T-helper 17 cell (primary cell): ENCODE data around the gene STAT3. TPM values are rescaled to one million over a fixed set of nuclear protein-coding genes. Genes with fewer than 3 reads are reported as not detected.
A peak's percentile ranks its signal among the peaks of the same experiment; 100 is the strongest.
"Not testable (repeated sequence)": the region's sequence is repeated elsewhere in the genome, so short reads cannot be mapped to it uniquely, and the experiment has no call there.

ENCODE experiments used
- ATAC-seq: fragments of 150-1000 bp; cut with Tn5 transposase; 2 replicates; pipeline ENCODE4 v1.10.0; 2021; ENCODE audit warnings: mild to moderate bottlenecking, moderate library complexity
- DNase-seq, 3 donors: peaks; one replicate each; pipeline versions ENCODE4 v3.0.0 to v3.0.0-alpha.2; 2020 to 2021
- H3K9me3 ChIP-seq: one replicate; pipeline ENCODE4 v1.7.0; 2013; ENCODE audit warnings: low read length, mild to moderate bottlenecking; ENCODE audit not compliant: control insufficient read depth, poor library complexity, severe bottlenecking
- H3K27ac Mint-ChIP-seq: one replicate; pipeline ENCODE4 v1.8.0; 2022; ENCODE audit warnings: mild to moderate bottlenecking, moderate library complexity, mixed read lengths
- H3K27me3 Mint-ChIP-seq: one replicate; pipeline ENCODE4 v1.8.0; 2022; ENCODE audit warnings: mixed read lengths
- H3K36me3 Mint-ChIP-seq: one replicate; pipeline ENCODE4 v1.8.0; 2022; ENCODE audit warnings: low read depth, mixed read lengths
- H3K4me1 Mint-ChIP-seq: one replicate; pipeline ENCODE4 v1.8.0; 2022; ENCODE audit warnings: mild to moderate bottlenecking, mixed read lengths
- H3K4me3 Mint-ChIP-seq: one replicate; pipeline ENCODE4 v1.8.0; 2022; ENCODE audit warnings: mild to moderate bottlenecking, moderate library complexity, mixed read lengths
- total RNA-seq, 4 donors: library from RNA in 2 of 4; stranded (reverse) in 2 of 4; gene quantifications; one replicate each; pipeline ENCODE4 v1.2.3 and lab custom pipeline; 2022 to 2026

Gene STAT3
- total RNA-seq, 2 donors from 2014 or later = 203 to 221 TPM

DNA sequence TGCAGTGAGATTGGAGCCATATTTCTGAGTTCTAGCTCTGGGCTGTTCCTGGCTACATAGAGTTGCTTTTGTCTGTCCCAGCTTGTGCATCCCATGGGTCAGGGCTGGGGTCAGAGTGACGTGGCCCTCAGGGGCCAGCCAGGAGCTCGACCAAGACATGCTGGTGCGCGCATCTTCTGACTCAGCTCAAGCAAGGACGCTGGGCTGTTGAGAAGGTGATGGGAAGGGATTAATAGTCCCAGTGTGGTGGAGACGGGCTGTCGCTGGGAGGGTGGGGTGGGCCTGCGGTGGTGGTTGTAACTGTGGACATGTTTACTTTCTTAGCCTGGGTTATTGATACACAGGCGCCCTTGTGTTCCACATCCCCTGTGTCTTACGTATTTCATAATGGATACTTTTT, 90.5 kb downstream of the STAT3 start:
- not testable (repeated sequence) for ATAC-seq

DNA sequence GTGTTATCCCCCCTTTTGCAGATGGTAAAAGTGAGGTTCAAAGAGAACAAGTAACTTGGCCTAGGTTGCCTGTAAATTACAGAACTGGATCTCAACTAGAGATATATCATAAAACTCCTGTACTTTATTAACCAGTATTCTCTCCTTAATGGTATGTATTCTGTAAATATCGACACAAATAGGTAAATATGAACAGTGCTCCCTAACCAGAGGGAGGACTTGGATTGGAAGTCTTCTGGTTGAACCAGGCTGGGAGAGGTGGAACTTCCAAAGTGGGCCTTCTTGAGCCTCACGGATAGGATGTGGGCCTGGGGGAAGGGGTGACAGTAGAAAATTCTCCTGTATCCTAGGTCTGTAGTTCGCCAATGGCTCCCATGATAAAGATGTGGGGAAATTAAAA, 92.2 kb downstream of the STAT3 start:
- no peak overlapping the region for H3K4me3 Mint-ChIP-seq
- ATAC-seq (no peak), DNase-seq (no peak)
- no peaks in the 10 kb centered on the region for H3K9me3 ChIP-seq
- H3K27me3 Mint-ChIP-seq = no peaks in the 10 kb centered on the region
- peaks cover 14% of the 10 kb centered on the region for H3K36me3 Mint-ChIP-seq
- no peak overlapping the region for H3K27ac Mint-ChIP-seq
- peaks cover 17% of the 10 kb centered on the region for H3K4me1 Mint-ChIP-seq

More for the DNA sequence above, 90.5 kb downstream of the STAT3 start:
- H3K4me3 Mint-ChIP-seq, H3K27me3 Mint-ChIP-seq, H3K4me1 Mint-ChIP-seq, DNase-seq, H3K9me3 ChIP-seq, H3K27ac Mint-ChIP-seq: not testable (repeated sequence)
- peaks cover 18% of the 10 kb centered on the region for H3K36me3 Mint-ChIP-seq

DNA sequence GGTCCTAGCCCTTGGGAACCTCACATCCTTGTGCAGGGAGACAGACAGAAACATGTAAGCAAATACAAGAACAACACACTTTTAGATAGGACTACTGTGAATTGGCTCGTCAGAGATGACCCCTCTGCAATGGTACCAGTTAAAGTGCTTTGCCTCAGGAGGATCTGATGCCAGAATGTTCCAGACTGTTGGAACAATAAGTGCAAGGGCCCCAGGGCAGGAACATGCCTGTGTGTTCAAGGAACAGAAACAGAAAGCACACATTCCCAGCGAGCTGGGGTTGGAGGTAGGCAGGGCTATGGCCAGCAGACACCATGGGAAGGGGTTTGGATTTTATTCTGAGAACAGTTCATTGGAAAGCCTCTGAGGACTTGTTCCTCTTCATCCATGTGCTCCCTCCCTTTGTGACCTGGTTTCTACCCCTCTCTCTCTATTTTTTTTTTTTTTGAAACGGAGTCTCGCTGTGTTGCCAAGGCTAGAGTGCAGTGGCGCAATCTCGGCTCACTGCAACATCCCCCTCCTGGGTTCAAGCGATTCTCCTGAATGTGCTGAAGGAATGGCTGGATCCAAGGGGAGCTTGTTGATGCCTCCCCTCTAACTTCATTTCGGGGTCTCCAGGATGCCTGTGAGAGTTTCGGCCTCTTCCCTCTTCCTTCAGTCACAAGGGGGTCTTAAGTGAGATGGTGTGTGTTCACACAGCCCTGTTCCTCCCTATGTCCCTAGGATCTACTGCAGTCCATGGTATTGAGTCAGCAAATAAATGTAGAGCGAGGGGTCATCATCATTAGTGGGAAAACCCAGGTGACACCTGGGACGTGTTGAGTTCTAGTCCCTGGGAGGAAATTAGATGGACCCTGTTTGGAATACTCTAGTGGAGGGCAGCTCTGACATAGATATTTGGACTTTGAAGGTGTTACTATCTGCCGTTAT, 93.5 kb downstream of the STAT3 start:
- Mint-ChIP-seq H3K4me1 (peaks cover 23% of the 10 kb centered on the region), H3K36me3 (peaks cover 17% of the 10 kb centered on the region), H3K4me3 (no peak overlapping the region), H3K27me3 (no peaks in the 10 kb centered on the region), H3K27ac (peak overlapping the region; percentile 4)
- DNase-seq (no peak), ATAC-seq (no peak)
- H3K9me3 ChIP-seq = no peaks in the 10 kb centered on the region

DNA sequence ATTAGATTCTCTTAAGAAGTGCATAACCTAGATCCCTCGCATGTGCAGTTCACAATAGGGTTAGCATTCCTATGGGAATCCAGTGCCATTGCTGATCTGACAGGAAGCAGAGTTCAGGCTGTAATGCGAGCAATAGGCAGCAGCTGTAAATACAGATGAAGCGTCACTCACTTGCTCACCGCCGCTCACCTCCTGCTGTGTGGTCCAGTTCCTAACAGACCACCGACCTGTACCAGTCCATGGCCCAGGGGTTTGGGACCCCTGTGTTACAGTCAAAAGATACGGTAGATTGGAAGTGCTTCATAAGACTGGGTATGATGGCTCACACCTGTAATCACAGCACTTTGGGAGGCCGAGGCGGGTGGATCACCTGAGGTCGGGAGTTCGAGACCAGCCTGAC, 97.1 kb downstream of the STAT3 start:
- Mint-ChIP-seq H3K4me3 (no peak overlapping the region), H3K27ac (no peak overlapping the region), H3K36me3 (peaks cover 14% of the 10 kb centered on the region), H3K4me1 (peaks cover 41% of the 10 kb centered on the region), H3K27me3 (no peaks in the 10 kb centered on the region)
- DNase-seq (no peak), ATAC-seq (no peak)
- no peaks in the 10 kb centered on the region for H3K9me3 ChIP-seq

DNA sequence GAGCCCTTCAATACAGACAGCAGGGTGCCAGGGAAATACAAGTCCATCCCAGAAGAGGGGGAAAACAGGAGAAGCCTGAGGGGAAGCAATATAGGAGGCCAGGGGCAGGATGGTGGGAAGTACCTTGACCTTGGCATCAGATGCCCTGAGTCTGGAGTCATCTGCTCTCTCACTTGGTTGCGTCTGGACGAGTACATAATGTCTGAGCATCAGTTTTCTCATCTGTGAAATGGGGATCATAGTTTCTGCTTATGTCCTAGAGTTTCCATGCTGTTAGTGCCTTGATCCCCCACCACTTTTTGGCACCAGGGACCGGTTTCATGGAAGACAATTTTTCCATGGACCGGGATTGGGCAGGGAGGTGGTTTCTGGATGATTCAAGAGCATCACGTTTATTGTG, 97.7 kb downstream of the STAT3 start:
- peak overlapping the region; percentile 96 for H3K4me3 Mint-ChIP-seq
- no peak for DNase-seq

DNA sequence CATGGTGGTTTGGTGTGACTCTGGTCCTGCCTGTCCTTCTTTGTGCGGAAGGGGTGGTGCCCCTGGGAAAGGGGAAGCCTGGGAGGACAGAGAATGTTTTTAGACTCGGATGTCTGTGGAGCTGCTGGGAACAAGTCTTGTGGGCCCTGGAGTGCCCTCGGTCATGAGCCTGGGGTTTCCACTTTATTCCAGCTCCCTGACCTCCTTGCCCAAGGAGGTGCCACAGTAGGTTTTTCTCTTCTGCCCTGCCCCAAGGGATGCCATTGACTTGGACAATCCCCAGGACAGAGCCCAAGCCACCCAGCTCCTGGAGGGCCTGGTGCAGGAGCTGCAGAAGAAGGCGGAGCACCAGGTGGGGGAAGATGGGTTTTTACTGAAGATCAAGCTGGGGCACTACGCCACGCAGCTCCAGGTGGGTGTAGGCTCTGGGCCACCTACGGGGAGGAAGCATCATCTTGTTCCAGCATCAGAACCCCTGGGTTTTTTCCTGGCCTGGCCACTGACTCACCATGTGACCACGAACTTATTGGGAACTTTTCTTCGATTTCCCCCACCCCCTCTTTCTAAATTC, 98.5 kb downstream of the STAT3 start:
- Mint-ChIP-seq H3K4me1 (peaks cover 42% of the 10 kb centered on the region), H3K36me3 (peaks cover 10% of the 10 kb centered on the region), H3K4me3 (peak overlapping the region; percentile 96), H3K27me3 (no peaks in the 10 kb centered on the region), H3K27ac (peak overlapping the region; percentile 92)
- DNase-seq (peak in 1 of 3 donors; percentile 37), ATAC-seq (peak; percentile 13)
- no peaks in the 10 kb centered on the region for H3K9me3 ChIP-seq

More for the DNA sequence above, 97.7 kb downstream of the STAT3 start:
- Mint-ChIP-seq H3K4me1 (peaks cover 44% of the 10 kb centered on the region), H3K27me3 (no peaks in the 10 kb centered on the region), H3K36me3 (peaks cover 14% of the 10 kb centered on the region), H3K27ac (peak overlapping the region; percentile 92)
- no peak for ATAC-seq
- no peaks in the 10 kb centered on the region for H3K9me3 ChIP-seq

DNA sequence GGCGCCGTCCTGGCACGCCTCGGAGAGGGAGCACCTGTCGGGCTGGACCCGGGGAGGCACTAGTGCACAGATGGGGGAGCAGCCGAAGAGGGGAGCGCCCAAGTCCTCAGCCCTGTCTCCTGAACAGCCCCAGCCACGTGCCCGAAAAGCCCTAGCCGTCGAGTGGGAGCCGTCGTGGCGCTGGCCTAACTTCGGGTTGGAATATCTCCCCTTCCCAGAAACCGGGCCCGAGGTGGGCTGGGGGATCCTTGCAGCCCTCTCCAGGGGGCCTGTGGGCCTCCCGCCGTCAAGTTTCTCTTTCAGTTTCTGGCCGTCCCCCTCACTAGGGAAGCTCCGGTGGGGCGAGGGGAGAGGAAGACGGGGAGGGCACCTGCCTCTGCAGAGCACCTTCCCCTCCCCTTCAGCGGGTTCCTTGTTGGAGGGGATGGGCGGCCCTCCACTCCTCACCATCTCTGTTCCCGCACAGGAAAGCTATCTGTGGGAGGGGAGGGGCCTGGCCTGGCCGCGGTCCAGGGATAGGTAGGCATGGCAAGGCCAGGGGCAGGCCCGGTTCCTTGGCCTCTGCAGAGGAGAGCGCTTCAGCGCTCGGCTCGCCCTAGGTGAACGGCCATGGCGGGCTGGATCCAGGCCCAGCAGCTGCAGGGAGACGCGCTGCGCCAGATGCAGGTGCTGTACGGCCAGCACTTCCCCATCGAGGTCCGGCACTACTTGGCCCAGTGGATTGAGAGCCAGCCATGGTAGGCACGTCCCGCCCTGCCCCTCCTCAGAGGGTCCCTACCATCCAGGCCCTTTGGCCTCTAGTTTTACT, 99.2 kb downstream of the STAT3 start:
- Mint-ChIP-seq H3K36me3 (peaks cover 10% of the 10 kb centered on the region), H3K27ac (peak overlapping the region; percentile 92), H3K4me3 (peak overlapping the region; percentile 96), H3K4me1 (peaks cover 39% of the 10 kb centered on the region), H3K27me3 (no peaks in the 10 kb centered on the region)
- H3K9me3 ChIP-seq = no peaks in the 10 kb centered on the region
- DNase-seq = peak in 2 of 3 donors; percentile 40 to 49
- ATAC-seq = peak; percentile 39

DNA sequence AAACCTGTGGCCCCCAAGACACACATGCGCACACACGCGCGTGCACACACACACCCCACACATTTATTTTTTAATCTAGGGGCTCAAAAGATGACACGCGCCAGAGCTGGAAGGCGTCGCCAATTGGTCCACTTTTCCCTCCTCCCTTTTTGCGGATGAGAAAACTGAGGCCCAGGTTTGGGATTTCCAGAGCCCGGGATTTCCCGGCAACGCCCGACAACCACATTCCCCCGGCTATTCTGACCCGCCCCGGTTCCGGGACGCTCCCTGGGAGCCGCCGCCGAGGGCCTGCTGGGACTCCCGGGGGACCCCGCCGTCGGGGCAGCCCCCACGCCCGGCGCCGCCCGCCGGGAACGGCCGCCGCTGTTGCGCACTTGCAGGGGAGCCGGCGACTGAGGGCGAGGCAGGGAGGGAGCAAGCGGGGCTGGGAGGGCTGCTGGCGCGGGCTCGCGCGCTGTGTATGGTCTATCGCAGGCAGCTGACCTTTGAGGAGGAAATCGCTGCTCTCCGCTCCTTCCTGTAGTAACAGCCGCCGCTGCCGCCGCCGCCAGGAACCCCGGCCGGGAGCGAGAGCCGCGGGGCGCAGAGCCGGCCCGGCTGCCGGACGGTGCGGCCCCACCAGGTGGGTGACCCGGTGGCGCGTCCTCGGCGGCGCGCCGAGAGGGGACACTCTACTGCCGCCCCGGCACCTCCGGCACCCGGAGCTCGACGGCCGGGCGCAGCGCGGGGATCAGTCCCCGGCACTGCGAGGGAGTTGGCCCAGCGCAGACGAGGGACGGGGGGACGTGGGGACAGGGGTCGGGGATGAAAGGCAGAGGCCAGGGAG, 100.1 kb downstream of the STAT3 start, which contains the start of gene STAT5A:
STAT5A (plus strand) TSS at position 522 of the 826 bp plus-strand sequence. CDS start 914 bp downstream, outside the sequence.
- H3K36me3 Mint-ChIP-seq = peaks cover 7% of the 10 kb centered on the region
- H3K27me3 Mint-ChIP-seq = no peaks in the 10 kb centered on the region
- ATAC-seq (peak; percentile 83), DNase-seq (peak; percentile 65 to 77 (median 72))
- H3K4me1 Mint-ChIP-seq = peaks cover 35% of the 10 kb centered on the region
- H3K27ac Mint-ChIP-seq = peak within 1 kb of the TSS; percentile 97
- H3K9me3 ChIP-seq = no peaks in the 10 kb centered on the region
- H3K4me3 Mint-ChIP-seq = peak within 1 kb of the TSS; percentile 96

DNA sequence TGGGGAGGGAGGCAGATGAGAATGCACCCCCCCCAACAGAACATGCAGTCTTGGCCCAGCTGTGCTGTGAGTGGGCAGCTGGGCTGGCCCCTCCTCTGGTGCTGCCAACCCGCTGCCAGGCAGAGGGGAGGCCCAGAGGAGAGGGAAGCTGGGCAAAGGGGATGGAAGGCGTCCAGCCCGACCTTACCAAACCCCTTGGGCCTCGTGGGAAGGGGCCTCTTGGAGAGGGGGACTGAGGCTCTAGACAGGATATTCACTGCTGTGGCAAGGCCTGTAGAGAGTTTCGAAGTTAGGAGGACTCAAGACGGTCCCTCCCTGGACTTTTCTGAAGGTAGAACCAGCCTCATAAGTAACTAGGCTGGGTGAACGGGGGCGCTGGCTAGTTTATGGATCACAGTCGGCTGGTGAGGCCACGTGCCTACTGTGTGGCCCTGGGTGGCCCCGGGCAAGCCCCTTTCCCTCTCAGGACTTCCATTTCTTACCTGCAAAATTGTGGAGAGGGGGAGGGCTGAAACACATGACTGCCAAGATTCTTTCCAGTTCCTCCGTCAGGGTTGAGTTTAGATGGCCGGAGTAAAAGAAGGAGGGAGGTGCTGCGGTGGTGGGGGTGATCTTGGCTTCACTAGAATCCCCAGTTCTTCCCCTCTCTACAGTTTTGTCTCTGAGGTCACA, 100.8 kb downstream of the STAT3 start:
- H3K4me1 Mint-ChIP-seq = peaks cover 39% of the 10 kb centered on the region
- no peaks in the 10 kb centered on the region for H3K9me3 ChIP-seq
- ATAC-seq (peak; percentile 27), DNase-seq (peak in 1 of 3 donors; percentile 28)
- H3K36me3 Mint-ChIP-seq = peaks cover 7% of the 10 kb centered on the region
- peak overlapping the region; percentile 97 for H3K27ac Mint-ChIP-seq
- H3K4me3 Mint-ChIP-seq = peak overlapping the region; percentile 96
- no peaks in the 10 kb centered on the region for H3K27me3 Mint-ChIP-seq

DNA sequence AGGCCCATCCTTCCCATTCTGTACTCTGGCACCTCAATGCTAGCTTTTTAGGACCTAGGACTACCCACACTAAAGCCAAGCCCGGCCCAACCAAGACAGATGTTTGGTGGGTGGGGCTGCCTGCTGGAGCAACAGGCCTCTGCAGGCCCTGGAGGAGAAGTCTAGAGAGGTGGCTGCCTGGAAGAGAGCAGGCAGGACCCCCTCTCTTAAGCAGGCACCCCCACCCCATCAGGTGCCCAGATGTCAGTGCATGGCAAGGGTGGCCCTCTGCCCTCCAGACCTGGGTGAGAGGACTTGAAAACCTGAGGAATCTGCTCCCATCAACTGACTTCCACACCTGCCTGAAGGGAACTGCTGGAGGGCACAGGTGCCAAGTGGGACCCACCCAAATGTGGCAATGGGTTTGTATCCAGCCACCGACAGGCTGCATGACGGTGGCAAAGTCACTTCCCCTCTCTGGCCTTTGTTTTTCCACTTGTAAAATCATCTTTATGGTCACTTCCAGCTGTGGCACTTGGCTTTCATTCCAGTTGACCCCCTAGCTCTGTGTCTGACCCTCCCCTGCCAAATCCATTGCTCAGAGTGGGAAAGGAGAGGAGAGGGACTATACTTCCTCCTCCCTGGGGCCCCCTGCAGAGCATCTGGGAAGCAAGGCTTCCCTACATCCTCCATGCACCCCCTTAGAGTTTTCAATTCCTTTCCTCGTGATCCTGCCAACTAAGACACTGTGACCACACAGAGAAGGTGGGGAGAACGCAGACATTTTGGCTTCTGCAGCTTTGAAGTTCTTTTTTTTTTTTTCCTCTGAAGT, 101.6 kb downstream of the STAT3 start:
- Mint-ChIP-seq H3K36me3 (peaks cover 4% of the 10 kb centered on the region), H3K4me3 (peak overlapping the region; percentile 96), H3K27me3 (no peaks in the 10 kb centered on the region), H3K27ac (peak overlapping the region; percentile 97), H3K4me1 (peaks cover 36% of the 10 kb centered on the region)
- ATAC-seq (no peak), DNase-seq (no peak)
- no peaks in the 10 kb centered on the region for H3K9me3 ChIP-seq

DNA sequence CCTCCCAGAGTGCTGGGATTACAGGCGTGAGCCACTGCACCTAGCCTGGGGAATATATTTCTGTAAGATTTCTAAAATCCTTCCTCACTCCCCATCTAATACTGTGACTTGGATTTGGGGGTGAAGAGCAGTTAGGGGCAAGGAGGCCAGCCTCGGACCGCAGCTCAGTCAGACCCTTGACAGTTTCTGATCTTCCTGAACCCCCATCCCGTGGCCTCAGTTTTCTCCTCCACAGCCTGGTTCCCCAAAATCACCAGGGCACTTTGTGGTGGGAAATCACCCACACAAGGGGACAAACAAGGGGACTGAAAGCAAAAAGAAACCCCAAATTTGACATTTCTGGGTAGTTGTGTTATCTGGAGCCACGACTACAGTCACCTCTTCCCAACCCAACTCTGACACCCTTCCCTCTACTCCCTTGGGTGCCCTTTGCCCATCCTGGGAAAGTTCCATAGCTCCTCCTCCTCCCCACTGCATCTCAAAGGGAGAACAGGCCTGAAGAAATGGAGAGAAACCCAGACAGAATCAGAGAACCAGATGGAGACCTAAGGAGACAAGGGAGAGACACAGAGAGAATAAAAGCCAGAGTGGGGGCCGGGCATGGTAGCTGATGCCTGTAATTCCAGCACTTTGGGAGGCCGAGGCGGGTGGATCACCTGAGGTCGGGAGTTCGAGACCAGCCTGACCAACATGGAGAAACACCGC, 102.7 kb downstream of the STAT3 start:
- Mint-ChIP-seq H3K36me3 (peaks cover 3% of the 10 kb centered on the region), H3K4me1 (peaks cover 32% of the 10 kb centered on the region), H3K27me3 (no peaks in the 10 kb centered on the region), H3K4me3 (peak overlapping the region; percentile 96), H3K27ac (peak overlapping the region; percentile 97)
- DNase-seq (no peak), ATAC-seq (no peak)
- H3K9me3 ChIP-seq = no peaks in the 10 kb centered on the region
